ENCODE measurements around the gene DYNLT2. TPM values are rescaled to one million over a fixed set of nuclear protein-coding genes. Genes with fewer than 3 reads are reported as not detected.

Gene DYNLT2
- total and polyA plus RNA-seq, 2 of the 13 experiments (the other 11 are each of a cell fraction or from before 2014, with no cell fraction given), result 2.1 to 4.3 TPM

DNA sequence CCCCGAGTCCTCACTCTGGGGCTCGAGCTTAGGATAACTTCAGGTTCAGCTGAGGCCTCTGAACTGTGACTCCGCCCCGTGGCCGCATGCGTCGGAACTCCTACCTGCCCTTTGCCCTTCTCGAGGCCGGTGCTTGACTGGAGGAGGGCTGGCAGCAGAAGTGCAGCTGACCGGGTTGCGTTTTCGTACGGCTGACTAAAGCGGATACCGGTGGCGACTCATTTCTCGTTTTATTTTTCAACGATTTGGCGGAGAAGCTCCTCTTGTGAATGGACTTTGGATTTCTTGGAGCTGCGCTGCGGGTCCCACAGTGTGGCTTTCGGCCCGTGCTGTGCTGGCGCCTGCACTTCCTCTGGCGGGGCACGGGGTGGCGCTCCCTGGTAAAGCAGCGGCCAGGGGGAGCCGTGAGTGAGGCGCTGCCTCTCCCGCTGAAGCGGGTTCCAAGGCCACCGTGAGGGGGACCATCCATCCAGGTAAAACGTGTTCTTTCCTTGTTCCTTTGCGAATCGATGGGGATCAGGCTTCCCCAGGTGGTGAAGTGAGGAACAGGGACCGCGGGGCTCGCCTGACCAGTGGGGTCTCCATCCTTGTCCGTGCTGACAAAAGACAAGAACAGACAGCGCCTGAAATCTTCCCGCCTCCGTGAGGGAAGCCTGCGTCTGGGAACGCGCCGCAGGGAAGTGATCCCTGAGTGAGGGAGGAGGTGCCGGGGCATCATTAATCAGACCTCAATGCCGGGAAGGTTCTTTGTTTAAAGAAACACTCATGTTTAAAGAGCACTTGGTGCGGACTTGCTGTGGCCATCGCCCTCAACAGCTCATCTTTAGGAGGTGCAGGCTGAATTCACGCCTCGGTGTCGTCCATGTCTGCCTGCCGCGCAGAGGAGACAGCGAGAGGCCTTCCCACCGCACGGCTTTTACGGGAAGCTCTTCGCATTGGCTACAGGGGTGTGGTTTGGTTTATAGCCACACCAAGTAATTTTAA lies 38.9 kb upstream of the DYNLT2 start (continued):
- TF ChIP-seq, protein P1, sequence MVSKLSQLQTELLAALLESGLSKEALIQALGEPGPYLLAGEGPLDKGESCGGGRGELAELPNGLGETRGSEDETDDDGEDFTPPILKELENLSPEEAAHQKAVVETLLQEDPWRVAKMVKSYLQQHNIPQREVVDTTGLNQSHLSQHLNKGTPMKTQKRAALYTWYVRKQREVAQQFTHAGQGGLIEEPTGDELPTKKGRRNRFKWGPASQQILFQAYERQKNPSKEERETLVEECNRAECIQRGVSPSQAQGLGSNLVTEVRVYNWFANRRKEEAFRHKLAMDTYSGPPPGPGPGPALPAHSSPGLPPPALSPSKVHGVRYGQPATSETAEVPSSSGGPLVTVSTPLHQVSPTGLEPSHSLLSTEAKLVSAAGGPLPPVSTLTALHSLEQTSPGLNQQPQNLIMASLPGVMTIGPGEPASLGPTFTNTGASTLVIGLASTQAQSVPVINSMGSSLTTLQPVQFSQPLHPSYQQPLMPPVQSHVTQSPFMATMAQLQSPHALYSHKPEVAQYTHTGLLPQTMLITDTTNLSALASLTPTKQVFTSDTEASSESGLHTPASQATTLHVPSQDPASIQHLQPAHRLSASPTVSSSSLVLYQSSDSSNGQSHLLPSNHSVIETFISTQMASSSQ (IDR thresholded peaks at IDR 0.05; ENCODE audit: low read depth), result 0 out of 2 replicates have a peak, but pooled peaks have one; percentile 6
- TF ChIP-seq, protein P1 (CRISPR knock-in tag; IDR thresholded peaks at IDR 0.05; ENCODE audit: borderline replicate concordance), result peak; percentile 78
- TF ChIP-seq LCORL (IDR thresholded peaks at IDR 0.05) (no peak), LCORL (CRISPR knock-in tag; IDR thresholded peaks at IDR 0.05) (peak; percentile 95), U2AF2 (IDR thresholded peaks at IDR 0.05; ENCODE audit: low read depth, low read length) (0 out of 2 replicates have a peak, but pooled peaks have one; percentile 55), PAF1 (CRISPR knock-in tag; IDR thresholded peaks at IDR 0.05) (no peak), SSRP1 (CRISPR knock-in tag; IDR thresholded peaks at IDR 0.05) (no peak), EED (CRISPR knock-in tag; IDR thresholded peaks at IDR 0.05) (no peak), SNAPC2 (CRISPR knock-in tag; IDR thresholded peaks at IDR 0.05) (0 out of 2 replicates have a peak, but pooled peaks have one; percentile 56), NR2F6 (IDR thresholded peaks at IDR 0.05) (peak; percentile 89), NR2F6 (CRISPR knock-in tag; IDR thresholded peaks at IDR 0.05) (peak; percentile 90), ZNF225 (CRISPR knock-in tag; IDR thresholded peaks at IDR 0.05) (no peak), NRL (CRISPR knock-in tag; IDR thresholded peaks at IDR 0.05; ENCODE audit: borderline replicate concordance) (peak; percentile 94), AGO2 (optimal IDR thresholded peaks at IDR 0.05; ENCODE audit: low read depth, low read length) (peak; percentile 89), ZNF460 (CRISPR knock-in tag; IDR thresholded peaks at IDR 0.05; ENCODE audit: borderline replicate concordance) (no peak), ZNF83 (CRISPR knock-in tag; IDR thresholded peaks at IDR 0.05; ENCODE audit: borderline replicate concordance) (no peak)
- TF ChIP-seq, protein P2, sequence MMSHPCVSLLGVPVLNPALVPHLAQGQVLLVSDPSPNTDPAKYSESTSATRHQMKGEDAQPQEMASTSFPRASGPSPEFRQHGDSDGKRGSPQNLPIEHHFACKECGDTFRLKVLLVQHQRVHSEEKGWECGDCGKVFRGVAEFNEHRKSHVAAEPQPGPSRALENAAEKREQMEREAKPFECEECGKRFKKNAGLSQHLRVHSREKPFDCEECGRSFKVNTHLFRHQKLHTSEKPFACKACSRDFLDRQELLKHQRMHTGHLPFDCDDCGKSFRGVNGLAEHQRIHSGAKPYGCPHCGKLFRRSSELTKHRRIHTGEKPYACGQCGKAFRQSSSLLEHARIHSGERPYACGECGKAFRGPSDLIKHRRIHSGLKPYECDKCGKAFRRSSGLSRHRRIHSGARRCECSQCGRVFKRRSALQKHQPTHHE (CRISPR knock-in tag; IDR thresholded peaks at IDR 0.05; ENCODE audit: borderline replicate concordance), result no peak; the same call in 1 of the 2 replicates
- TF ChIP-seq, protein P3, sequence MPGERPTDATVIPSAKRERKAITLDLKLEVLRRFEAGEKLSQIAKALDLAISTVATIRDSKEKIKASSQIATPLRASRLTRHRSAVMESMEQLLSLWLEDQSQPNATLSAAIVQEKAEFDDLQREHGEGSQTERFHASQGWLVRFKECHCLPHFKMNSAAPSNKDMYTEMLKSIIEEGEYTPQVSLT (CRISPR knock-in tag; IDR thresholded peaks at IDR 0.05; ENCODE audit: borderline replicate concordance, low read depth), result 0 out of 2 replicates have a peak, but pooled peaks have one; percentile 80
- TF ChIP-seq, protein P4, sequence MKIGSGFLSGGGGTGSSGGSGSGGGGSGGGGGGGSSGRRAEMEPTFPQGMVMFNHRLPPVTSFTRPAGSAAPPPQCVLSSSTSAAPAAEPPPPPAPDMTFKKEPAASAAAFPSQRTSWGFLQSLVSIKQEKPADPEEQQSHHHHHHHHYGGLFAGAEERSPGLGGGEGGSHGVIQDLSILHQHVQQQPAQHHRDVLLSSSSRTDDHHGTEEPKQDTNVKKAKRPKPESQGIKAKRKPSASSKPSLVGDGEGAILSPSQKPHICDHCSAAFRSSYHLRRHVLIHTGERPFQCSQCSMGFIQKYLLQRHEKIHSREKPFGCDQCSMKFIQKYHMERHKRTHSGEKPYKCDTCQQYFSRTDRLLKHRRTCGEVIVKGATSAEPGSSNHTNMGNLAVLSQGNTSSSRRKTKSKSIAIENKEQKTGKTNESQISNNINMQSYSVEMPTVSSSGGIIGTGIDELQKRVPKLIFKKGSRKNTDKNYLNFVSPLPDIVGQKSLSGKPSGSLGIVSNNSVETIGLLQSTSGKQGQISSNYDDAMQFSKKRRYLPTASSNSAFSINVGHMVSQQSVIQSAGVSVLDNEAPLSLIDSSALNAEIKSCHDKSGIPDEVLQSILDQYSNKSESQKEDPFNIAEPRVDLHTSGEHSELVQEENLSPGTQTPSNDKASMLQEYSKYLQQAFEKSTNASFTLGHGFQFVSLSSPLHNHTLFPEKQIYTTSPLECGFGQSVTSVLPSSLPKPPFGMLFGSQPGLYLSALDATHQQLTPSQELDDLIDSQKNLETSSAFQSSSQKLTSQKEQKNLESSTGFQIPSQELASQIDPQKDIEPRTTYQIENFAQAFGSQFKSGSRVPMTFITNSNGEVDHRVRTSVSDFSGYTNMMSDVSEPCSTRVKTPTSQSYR (CRISPR knock-in tag; IDR thresholded peaks at IDR 0.05; ENCODE audit: borderline replicate concordance), result no peak; the same call in 1 of the 2 replicates
- TF ChIP-seq, protein P5, sequence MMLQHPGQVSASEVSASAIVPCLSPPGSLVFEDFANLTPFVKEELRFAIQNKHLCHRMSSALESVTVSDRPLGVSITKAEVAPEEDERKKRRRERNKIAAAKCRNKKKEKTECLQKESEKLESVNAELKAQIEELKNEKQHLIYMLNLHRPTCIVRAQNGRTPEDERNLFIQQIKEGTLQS (CRISPR knock-in tag; IDR thresholded peaks at IDR 0.05), result no peak

Data from HepG2 (cell line).